Naive B cell (primary cell): Measurements from ENCODE around the gene SLC4A4. TPM values are rescaled to one million over a fixed set of nuclear protein-coding genes. Genes with fewer than 3 reads are reported as not detected.
A peak's percentile ranks its signal among the peaks of the same experiment; 100 is the strongest.

ENCODE experiments used
- ATAC-seq, 2 donors: fragments of 150-1000 bp; cut with Tn5 transposase; 2 replicates each; pipeline ENCODE4 v1.10.0; 2021; ENCODE audit warnings: low read depth in 2 of 2, mild to moderate bottlenecking in 2 of 2, moderate library complexity in 2 of 2
- DNase-seq: peaks from one replicate; pipeline ENCODE4 v3.0.0; 2022
- H3K27ac Mint-ChIP-seq, 6 donors: one replicate each; pipeline ENCODE4 v1.8.0; 2020 to 2022; ENCODE audit warnings: mild to moderate bottlenecking in 6 of 6, mixed read lengths in 6 of 6, moderate library complexity in 5 of 6, inconsistent platforms in 2 of 6
- H3K27me3 Mint-ChIP-seq, 3 donors: one replicate each; pipeline ENCODE4 v1.8.0; 2021 to 2022; ENCODE audit warnings: mixed read lengths in 3 of 3, mild to moderate bottlenecking in 1 of 3
- H3K36me3 Mint-ChIP-seq, 2 donors: one replicate each; pipeline ENCODE4 v1.8.0; 2020 to 2022; ENCODE audit warnings: mixed read lengths in 2 of 2, inconsistent platforms in 1 of 2, mild to moderate bottlenecking in 1 of 2
- H3K4me1 Mint-ChIP-seq, 3 donors: one replicate each; pipeline ENCODE4 v1.8.0; 2020 to 2022; ENCODE audit warnings: mixed read lengths in 3 of 3, inconsistent platforms in 1 of 3, mild to moderate bottlenecking in 1 of 3, moderate library complexity in 1 of 3
- H3K4me3 Mint-ChIP-seq, 8 donors: one replicate each; pipeline ENCODE4 v1.8.0; 2020 to 2022; ENCODE audit warnings: mild to moderate bottlenecking in 8 of 8, mixed read lengths in 8 of 8, moderate library complexity in 8 of 8, inconsistent platforms in 2 of 8
- H3K9me3 Mint-ChIP-seq, 7 donors: one replicate each; pipeline ENCODE4 v1.8.0; 2020 to 2022; ENCODE audit warnings: mixed read lengths in 7 of 7, mild to moderate bottlenecking in 5 of 7, inconsistent platforms in 2 of 7, moderate library complexity in 1 of 7
- polyA plus RNA-seq, 6 donors: library from polyadenylated mRNA; unstranded; fragments of 300-500 nt; fragmentation: Illumina TruSeq; gene quantifications; one replicate each; pipeline ENCODE4 v1.2.3, GENCODE V29; 2021; ENCODE audit warnings: low read depth in 6 of 6

Gene SLC4A4
- polyA plus RNA-seq, 6 donors from 2014 or later: not detected

- H3K27me3 Mint-ChIP-seq: peaks cover 0 to 13% (median 6%) of the 10 kb centered on the region in 3 donors
- DNase-seq (no peak), ATAC-seq (no peak)
- no peak overlapping the region for H3K27ac Mint-ChIP-seq
- peaks cover 0 to 3% of the 10 kb centered on the region in 2 donors for H3K36me3 Mint-ChIP-seq
- no peaks in the 10 kb centered on the region for H3K4me1 Mint-ChIP-seq
- no peak overlapping the region for H3K4me3 Mint-ChIP-seq
- peaks cover 0 to 9% (median 4%) of the 10 kb centered on the region in 7 donors for H3K9me3 Mint-ChIP-seq
These were observed 263.6 kb downstream of the SLC4A4 start for GRCh38 chr4:71602289-71602900.

- peaks cover 0 to 8% of the 10 kb centered on the region in 2 donors for H3K36me3 Mint-ChIP-seq
- H3K27ac Mint-ChIP-seq: no peak overlapping the region
- no peak for DNase-seq
- H3K9me3 Mint-ChIP-seq: peaks cover 0 to 12% (median 9%) of the 10 kb centered on the region in 7 donors
- H3K27me3 Mint-ChIP-seq: peaks cover 0 to 10% (median 5%) of the 10 kb centered on the region in 3 donors
- no peak overlapping the region for H3K4me3 Mint-ChIP-seq
- no peaks in the 10 kb centered on the region for H3K4me1 Mint-ChIP-seq
- no peak for ATAC-seq
These were observed 266.0 kb downstream of the SLC4A4 start for GRCh38 chr4:71604785-71605184.

DNA sequence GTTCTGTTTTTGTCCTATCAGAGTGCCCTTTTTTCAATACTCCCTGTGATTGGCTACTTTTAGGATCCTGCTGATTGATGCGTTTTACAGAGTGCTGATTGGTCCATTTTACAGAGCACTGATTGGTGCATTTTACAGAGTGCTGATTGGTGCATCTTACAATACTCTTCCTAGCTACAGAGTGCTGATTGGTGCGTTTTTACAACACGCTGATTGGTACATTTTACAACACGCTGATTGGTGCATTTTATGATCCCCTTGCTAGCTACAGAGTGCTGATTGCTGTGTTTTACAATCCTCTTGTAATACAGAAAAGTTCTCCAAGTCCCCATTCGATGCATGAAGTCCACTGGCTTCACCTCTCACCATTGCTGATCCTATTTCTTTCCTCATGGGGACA lies 268.3 kb downstream of the SLC4A4 start:
- H3K27ac Mint-ChIP-seq: no peak overlapping the region
- ATAC-seq (no peak), DNase-seq (no peak)
- H3K36me3 Mint-ChIP-seq: peaks cover 0 to 8% of the 10 kb centered on the region in 2 donors
- H3K4me3 Mint-ChIP-seq: no peak overlapping the region
- H3K4me1 Mint-ChIP-seq: no peaks in the 10 kb centered on the region
- H3K9me3 Mint-ChIP-seq: peaks cover 0 to 12% (median 9%) of the 10 kb centered on the region in 7 donors
- peaks cover 0 to 12% (median 5%) of the 10 kb centered on the region in 3 donors for H3K27me3 Mint-ChIP-seq

DNA sequence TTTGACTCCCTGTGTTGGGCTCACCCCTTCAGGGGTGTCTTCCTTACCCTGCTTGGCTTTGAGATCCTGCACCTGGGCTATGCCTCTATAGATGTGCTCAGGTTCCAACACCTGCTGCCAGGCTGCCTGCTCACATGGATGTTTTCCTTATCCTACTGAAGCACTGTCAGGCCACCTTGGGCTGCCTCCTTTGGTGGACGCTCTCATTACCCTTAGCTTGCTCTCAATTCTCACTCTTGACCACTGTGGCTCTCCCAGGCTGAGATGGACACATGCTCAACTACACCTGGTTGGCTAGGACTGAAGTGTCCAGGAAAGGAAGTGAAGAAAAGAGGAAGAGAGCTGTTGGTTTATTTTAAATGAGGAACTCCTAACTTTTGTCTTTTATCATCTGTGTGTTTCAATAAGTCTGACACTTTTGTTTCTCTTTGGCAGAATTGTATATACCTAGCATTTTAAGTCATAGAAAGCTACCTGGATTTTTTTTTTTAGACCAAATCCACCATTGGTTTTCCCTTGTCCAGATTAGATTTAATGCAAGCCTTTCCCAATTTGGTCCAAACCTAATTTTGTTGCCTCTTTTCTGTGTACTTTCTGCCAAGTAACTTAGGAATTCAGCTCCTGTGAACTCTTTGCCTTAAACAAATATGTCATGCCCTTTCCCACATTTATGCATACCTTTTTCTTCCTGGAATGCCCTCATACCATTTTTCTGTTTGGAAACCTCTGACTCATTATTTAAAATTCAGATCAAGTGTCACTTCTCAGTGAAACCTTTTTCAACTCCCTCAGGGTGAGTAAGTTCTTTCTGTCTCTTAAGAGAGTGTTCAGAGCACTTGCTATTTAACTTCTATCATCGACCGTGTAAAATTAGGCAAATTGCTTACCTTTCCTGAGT lies 269.2 kb downstream of the SLC4A4 start:
- no peak for DNase-seq
- Mint-ChIP-seq H3K27me3 (peaks cover 0 to 12% (median 5%) of the 10 kb centered on the region in 3 donors), H3K4me3 (no peak overlapping the region), H3K27ac (peak overlapping the region in 1 of 6 donors; percentile 48), H3K9me3 (peaks cover 0 to 12% (median 9%) of the 10 kb centered on the region in 7 donors), H3K4me1 (no peaks in the 10 kb centered on the region), H3K36me3 (peaks cover 0 to 8% of the 10 kb centered on the region in 2 donors)
- ATAC-seq: no peak

DNA sequence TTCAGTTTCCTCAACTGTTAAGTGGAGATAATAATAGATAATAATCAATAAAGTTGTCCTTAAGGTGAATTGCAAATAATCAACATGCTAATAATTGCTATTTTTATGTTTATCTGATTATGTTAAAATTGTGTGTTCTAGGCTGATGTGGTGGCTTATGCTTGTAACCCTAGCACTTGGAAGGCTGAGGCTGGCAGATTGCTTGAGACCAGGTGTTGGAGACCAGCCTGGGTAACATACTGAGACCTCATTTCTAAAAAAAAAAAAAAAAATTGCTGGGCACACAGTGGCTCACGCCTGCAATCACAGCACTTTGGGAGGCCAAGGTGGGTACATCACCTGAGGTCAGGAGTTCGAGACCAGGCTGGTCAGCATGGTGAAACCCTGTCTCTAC lies 269.9 kb downstream of the SLC4A4 start:
- peaks cover 0 to 8% of the 10 kb centered on the region in 2 donors for H3K36me3 Mint-ChIP-seq
- peaks cover 0 to 12% (median 5%) of the 10 kb centered on the region in 3 donors for H3K27me3 Mint-ChIP-seq
- H3K4me1 Mint-ChIP-seq: no peaks in the 10 kb centered on the region
- H3K9me3 Mint-ChIP-seq: peaks cover 0 to 12% (median 9%) of the 10 kb centered on the region in 7 donors
- no peak overlapping the region for H3K4me3 Mint-ChIP-seq
- ATAC-seq (no peak), DNase-seq (no peak)
- no peak overlapping the region for H3K27ac Mint-ChIP-seq

GRCh38 chr4:71609167-71609566 lies 270.3 kb downstream of the SLC4A4 start:
- H3K27ac Mint-ChIP-seq: no peak overlapping the region
- peaks cover 0 to 12% (median 5%) of the 10 kb centered on the region in 3 donors for H3K27me3 Mint-ChIP-seq
- peaks cover 0 to 8% of the 10 kb centered on the region in 2 donors for H3K36me3 Mint-ChIP-seq
- peaks cover 0 to 12% (median 9%) of the 10 kb centered on the region in 7 donors for H3K9me3 Mint-ChIP-seq
- no peak overlapping the region for H3K4me3 Mint-ChIP-seq
- H3K4me1 Mint-ChIP-seq: no peaks in the 10 kb centered on the region
- DNase-seq (no peak), ATAC-seq (no peak)

- Mint-ChIP-seq H3K4me3 (no peak overlapping the region), H3K27me3 (peaks cover 0 to 12% (median 5%) of the 10 kb centered on the region in 3 donors), H3K9me3 (peaks cover 0 to 12% (median 9%) of the 10 kb centered on the region in 7 donors), H3K36me3 (peaks cover 0 to 8% of the 10 kb centered on the region in 2 donors), H3K27ac (no peak overlapping the region), H3K4me1 (no peaks in the 10 kb centered on the region)
- DNase-seq (no peak), ATAC-seq (no peak)
These were observed 270.8 kb downstream of the SLC4A4 start for GRCh38 chr4:71609651-71610050.

GRCh38 chr4:71614621-71615020 lies 275.8 kb downstream of the SLC4A4 start:
- DNase-seq: no peak
- Mint-ChIP-seq H3K4me3 (no peak overlapping the region), H3K9me3 (peaks cover 0 to 8% (median 3%) of the 10 kb centered on the region in 7 donors), H3K36me3 (no peaks in the 10 kb centered on the region), H3K4me1 (no peaks in the 10 kb centered on the region), H3K27me3 (peaks cover 0 to 7% (median 5%) of the 10 kb centered on the region in 3 donors), H3K27ac (no peak overlapping the region)
- no peak for ATAC-seq

DNA sequence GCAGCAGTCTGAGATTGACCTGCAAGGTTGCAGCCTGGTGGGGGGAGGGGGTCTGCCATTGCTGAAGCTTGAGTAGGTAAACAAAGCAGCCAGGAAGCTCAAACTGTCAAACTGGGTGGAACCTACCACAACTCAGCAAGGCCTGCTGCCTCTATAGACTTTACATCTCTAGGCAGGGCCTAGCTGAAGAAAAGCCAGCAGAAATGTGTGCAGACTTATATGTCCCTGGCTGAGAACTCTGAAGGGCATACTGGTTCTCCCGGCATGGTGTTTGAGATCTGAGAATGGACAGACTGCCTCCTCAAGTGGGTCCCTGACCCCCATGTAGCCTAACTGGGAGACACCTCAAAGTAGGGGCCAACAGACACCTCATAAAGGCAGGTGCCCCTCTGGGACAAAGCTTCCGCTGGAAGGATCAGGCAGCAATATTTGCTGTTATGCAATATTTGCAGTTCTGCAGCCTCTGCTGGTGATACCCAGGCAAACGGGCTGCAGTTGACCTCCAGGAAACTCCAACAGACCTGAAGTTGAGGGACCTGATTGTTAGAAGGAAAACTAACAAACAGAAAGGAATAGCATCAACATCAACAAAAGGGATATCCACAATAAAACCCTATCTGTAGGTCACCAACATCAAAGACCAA lies 277.5 kb downstream of the SLC4A4 start:
- peaks cover 0 to 5% (median under 1%) of the 10 kb centered on the region in 3 donors for H3K27me3 Mint-ChIP-seq
- H3K4me1 Mint-ChIP-seq: no peaks in the 10 kb centered on the region
- H3K27ac Mint-ChIP-seq: no peak overlapping the region
- H3K4me3 Mint-ChIP-seq: no peak overlapping the region
- H3K9me3 Mint-ChIP-seq: peaks cover 6 to 20% (median 13%) of the 10 kb centered on the region in 7 donors
- DNase-seq: no peak
- no peaks in the 10 kb centered on the region for H3K36me3 Mint-ChIP-seq
- no peak for ATAC-seq
